ENCODE data around the gene COA1. TPM values are rescaled to one million over a fixed set of nuclear protein-coding genes. Genes with fewer than 3 reads are reported as not detected.

COA1 gene
- 50.2 and 73.8 TPM in 2 replicates for total RNA-seq

GRCh38 chr7:43729214-43729923 is at the start of gene COA1:
Gene COA1 (minus strand): TSS chr7:43729523. CDS start chr7:43648614, 80,909 bp downstream.

GRCh38 chr7:43758029-43758821 is 28.9 kb upstream of the COA1 start, which contains the start of gene BLVRA:
Gene BLVRA (plus strand): TSS chr7:43758680. CDS start chr7:43771159, 12,479 bp downstream.

Other genes starting within 250 kb of the COA1 start
- gene STK17A, start 146.4 kb downstream of the COA1 start, total RNA-seq = 54.9 and 93.6 TPM in 2 replicates
- gene BLVRA, start 29.2 kb upstream of the COA1 start, total RNA-seq = 70.1 and 72.9 TPM in 2 replicates
- gene MRPS24, start 140.0 kb upstream of the COA1 start, total RNA-seq = 99.5 and 111 TPM in 2 replicates
- gene URGCP, start 177.1 kb upstream of the COA1 start, total RNA-seq = 35.0 and 38.2 TPM in 2 replicates
- gene UBE2D4, start 196.9 kb upstream of the COA1 start, total RNA-seq = 4.8 and 5.5 TPM in 2 replicates

All from uterine smooth muscle cell (primary cell).